ENCODE results near the gene AHNAK2.

The AHNAK2 gene

DNA sequence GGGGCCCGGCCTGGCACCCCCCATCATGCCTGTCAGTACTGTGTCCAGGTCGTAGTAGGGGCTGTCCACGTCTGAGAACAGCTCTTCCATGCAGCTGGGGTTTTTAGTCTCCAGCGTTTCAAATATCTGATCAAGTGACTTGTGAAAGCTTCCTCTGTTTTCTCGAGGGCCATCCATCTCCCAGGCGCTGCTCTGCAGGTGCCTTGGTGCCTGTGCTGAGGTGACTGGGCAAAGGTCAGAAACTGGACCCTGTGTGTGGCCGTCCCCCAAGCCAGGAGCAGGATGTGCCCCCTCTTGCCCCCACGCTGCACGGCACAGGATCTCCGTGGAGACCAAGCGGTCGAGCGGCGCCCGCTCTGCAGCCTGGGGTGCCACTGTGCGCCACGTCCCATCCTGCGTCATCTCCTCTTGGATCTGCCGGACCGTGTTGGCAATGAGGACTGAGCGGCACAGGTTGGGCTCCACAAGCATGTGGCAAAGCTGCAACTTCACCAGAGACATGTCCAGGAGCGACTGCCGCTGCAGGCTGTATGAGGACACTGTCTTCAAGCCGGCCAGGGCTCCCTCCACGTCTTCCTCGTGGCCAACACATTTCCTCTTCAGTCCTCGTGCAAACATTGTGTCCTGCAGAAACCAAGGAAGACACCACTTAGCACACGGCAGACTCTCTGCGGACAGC lies 33.3 kb upstream of the AHNAK2 start:
- Histone ChIP-seq H3K18ac (ENCODE audit: low read length) (no peak overlapping the region), H3K4ac (ENCODE audit: low read length) (no peak overlapping the region), H3K27ac (replicated peaks; ENCODE audit: low read length) (no peak overlapping the region), H2BK12ac (ENCODE audit: low read length) (no peak overlapping the region), H3K79me1 (ENCODE audit: low read depth, low read length) (peaks cover 13% of the 10 kb centered on the region), H3K9ac (ENCODE audit: low read depth, low read length, poor library complexity) (no peak overlapping the region), H3K4me2 (ENCODE audit: insufficient read depth, low read length, poor library complexity, severe bottlenecking) (no peak overlapping the region), H2AK5ac (ENCODE audit: low read depth, low read length) (no peak overlapping the region), H3K9me3 (replicated peaks in 1 of 2; ENCODE audit: control insufficient read depth in 2 of 2, insufficient read depth in 1 of 2, low read depth in 1 of 2, low read length in 2 of 2) (no peaks in the 10 kb centered on the region), H3K23ac (ENCODE audit: low read depth, low read length, poor library complexity) (peak overlapping the region; percentile 59), H4K91ac (ENCODE audit: low read depth, low read length, poor library complexity) (no peak overlapping the region), H2BK5ac (ENCODE audit: low read length) (no peak overlapping the region), H4K8ac (ENCODE audit: low read depth, low read length) (no peak overlapping the region), H2BK15ac (ENCODE audit: low read length) (no peak overlapping the region), H3K14ac (ENCODE audit: low read length) (no peak overlapping the region), H3K4me1 (ENCODE audit: control insufficient read depth in 2 of 2, insufficient read depth in 1 of 2, low read depth in 1 of 2, low read length in 2 of 2) (peaks cover 4 to 6% of the 10 kb centered on the region in 2 donors), H3K27me3 (ENCODE audit: control insufficient read depth in 3 of 3, insufficient read depth in 3 of 3, low read depth in 1 of 3, low read length in 3 of 3) (no peaks in the 10 kb centered on the region), H2AFZ (ENCODE audit: low read length) (no peak overlapping the region), H3K4me3 (ENCODE audit: low read length in 2 of 2) (no peak overlapping the region), H3K36me3 (replicated peaks in 1 of 2; ENCODE audit: control insufficient read depth in 2 of 2, insufficient read depth in 2 of 2, low read length in 2 of 2) (peaks cover 36 to 92% of the 10 kb centered on the region in 2 donors), H2BK120ac (ENCODE audit: low read depth, low read length) (no peak overlapping the region)
- no peak for DNase-seq (ENCODE audit: low spot score)
- WGBS, 2 donors (ENCODE audit: extremely low coverage in 2 of 2, insufficient read length in 2 of 2, insufficient replicate concordance in 1 of 2) = no CpG with 5 or more reads among the region's 29 CpGs

DNA sequence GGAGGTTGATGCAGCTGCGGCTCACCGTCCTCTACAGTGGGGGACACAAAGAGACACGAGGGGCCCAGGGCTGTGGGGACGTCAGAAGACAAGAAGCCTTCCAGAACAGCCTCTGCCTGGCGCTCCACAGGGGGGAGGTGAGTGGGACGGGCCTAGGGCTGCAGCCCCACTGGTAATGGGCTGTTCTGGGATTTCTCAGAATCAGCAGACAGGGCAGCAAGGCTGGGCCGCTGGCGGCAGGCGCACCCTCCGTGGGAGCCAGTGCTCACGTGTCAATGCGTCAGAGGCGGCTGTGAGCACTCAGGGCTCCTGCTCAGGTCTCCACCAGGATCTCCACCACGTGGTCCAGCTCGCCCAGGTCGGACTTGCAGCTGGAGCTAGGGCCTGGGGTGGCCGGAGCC lies 32.7 kb upstream of the AHNAK2 start:
- H3K9me3 ChIP-seq (replicated peaks in 1 of 2; ENCODE audit: control insufficient read depth in 2 of 2, insufficient read depth in 1 of 2, low read depth in 1 of 2, low read length in 2 of 2) = no peaks in the 10 kb centered on the region
- H2BK12ac ChIP-seq (ENCODE audit: low read length) = no peak overlapping the region
- no peak overlapping the region for H3K18ac ChIP-seq (ENCODE audit: low read length)
- H3K36me3 ChIP-seq (replicated peaks in 1 of 2; ENCODE audit: control insufficient read depth in 2 of 2, insufficient read depth in 2 of 2, low read length in 2 of 2) = peaks cover 36 to 92% of the 10 kb centered on the region in 2 donors
- no peak overlapping the region for H3K27ac ChIP-seq (replicated peaks; ENCODE audit: low read length)
- no peaks in the 10 kb centered on the region for H3K27me3 ChIP-seq (ENCODE audit: control insufficient read depth in 3 of 3, insufficient read depth in 3 of 3, low read depth in 1 of 3, low read length in 3 of 3)
- no peak overlapping the region for H3K14ac ChIP-seq (ENCODE audit: low read length)
- no peak overlapping the region for H3K4ac ChIP-seq (ENCODE audit: low read length)
- H3K4me2 ChIP-seq (ENCODE audit: insufficient read depth, low read length, poor library complexity, severe bottlenecking) = no peak overlapping the region
- H3K79me1 ChIP-seq (ENCODE audit: low read depth, low read length) = peaks cover 13% of the 10 kb centered on the region
- H4K8ac ChIP-seq (ENCODE audit: low read depth, low read length) = no peak overlapping the region
- H3K23ac ChIP-seq (ENCODE audit: low read depth, low read length, poor library complexity) = no peak overlapping the region
- no peak overlapping the region for H3K4me3 ChIP-seq (ENCODE audit: low read length in 2 of 2)
- H2AFZ ChIP-seq (ENCODE audit: low read length) = no peak overlapping the region
- no peak overlapping the region for H2BK15ac ChIP-seq (ENCODE audit: low read length)
- H2AK5ac ChIP-seq (ENCODE audit: low read depth, low read length) = no peak overlapping the region
- DNase-seq (ENCODE audit: low spot score) = no peak
- H4K91ac ChIP-seq (ENCODE audit: low read depth, low read length, poor library complexity) = no peak overlapping the region
- H2BK120ac ChIP-seq (ENCODE audit: low read depth, low read length) = no peak overlapping the region
- no peak overlapping the region for H3K9ac ChIP-seq (ENCODE audit: low read depth, low read length, poor library complexity)
- no peak overlapping the region for H2BK5ac ChIP-seq (ENCODE audit: low read length)
- WGBS, 2 donors (ENCODE audit: extremely low coverage in 2 of 2, insufficient read length in 2 of 2, insufficient replicate concordance in 1 of 2) = no CpG with 5 or more reads among the region's 17 CpGs
- H3K4me1 ChIP-seq (ENCODE audit: control insufficient read depth in 2 of 2, insufficient read depth in 1 of 2, low read depth in 1 of 2, low read length in 2 of 2) = peaks cover 3% of the 10 kb centered on the region in 2 donors

DNA sequence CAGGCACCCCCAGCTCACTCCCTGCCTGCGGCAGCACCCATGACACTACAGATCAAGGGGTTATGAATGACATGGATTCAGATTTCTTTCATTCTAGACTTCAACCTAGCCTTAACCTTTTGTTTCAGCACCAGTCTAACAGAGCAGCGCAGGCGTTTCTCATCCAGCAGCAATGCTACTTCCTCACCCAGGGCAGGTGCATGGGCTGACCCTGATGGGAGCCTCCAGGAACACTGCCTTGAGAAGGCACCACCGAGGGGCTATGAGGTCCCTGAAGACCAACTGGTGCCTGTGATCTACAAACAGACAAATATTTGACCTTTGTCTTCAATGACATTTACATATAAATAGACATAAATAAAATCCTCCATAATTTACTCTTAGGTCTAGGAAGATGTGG lies 31.9 kb upstream of the AHNAK2 start:
- Histone ChIP-seq H3K4me1 (ENCODE audit: control insufficient read depth in 2 of 2, insufficient read depth in 1 of 2, low read depth in 1 of 2, low read length in 2 of 2) (peaks cover 0 to under 1% of the 10 kb centered on the region in 2 donors), H4K8ac (ENCODE audit: low read depth, low read length) (no peak overlapping the region), H3K9ac (ENCODE audit: low read depth, low read length, poor library complexity) (no peak overlapping the region), H3K4me2 (ENCODE audit: insufficient read depth, low read length, poor library complexity, severe bottlenecking) (no peak overlapping the region), H3K27me3 (ENCODE audit: control insufficient read depth in 3 of 3, insufficient read depth in 3 of 3, low read depth in 1 of 3, low read length in 3 of 3) (no peaks in the 10 kb centered on the region), H2AK5ac (ENCODE audit: low read depth, low read length) (no peak overlapping the region), H3K27ac (replicated peaks; ENCODE audit: low read length) (no peak overlapping the region), H3K18ac (ENCODE audit: low read length) (no peak overlapping the region), H2BK120ac (ENCODE audit: low read depth, low read length) (no peak overlapping the region), H3K9me3 (replicated peaks in 1 of 2; ENCODE audit: control insufficient read depth in 2 of 2, insufficient read depth in 1 of 2, low read depth in 1 of 2, low read length in 2 of 2) (no peaks in the 10 kb centered on the region), H3K23ac (ENCODE audit: low read depth, low read length, poor library complexity) (no peak overlapping the region), H2BK5ac (ENCODE audit: low read length) (no peak overlapping the region), H3K4ac (ENCODE audit: low read length) (no peak overlapping the region), H3K14ac (ENCODE audit: low read length) (no peak overlapping the region), H3K4me3 (ENCODE audit: low read length in 2 of 2) (no peak overlapping the region), H2BK12ac (ENCODE audit: low read length) (no peak overlapping the region), H2BK15ac (ENCODE audit: low read length) (no peak overlapping the region), H2AFZ (ENCODE audit: low read length) (no peak overlapping the region), H3K79me1 (ENCODE audit: low read depth, low read length) (peaks cover 15% of the 10 kb centered on the region), H4K91ac (ENCODE audit: low read depth, low read length, poor library complexity) (no peak overlapping the region), H3K36me3 (replicated peaks in 1 of 2; ENCODE audit: control insufficient read depth in 2 of 2, insufficient read depth in 2 of 2, low read length in 2 of 2) (peaks cover 38 to 87% of the 10 kb centered on the region in 2 donors)
- DNase-seq (ENCODE audit: low spot score) = no peak
- no CpG with 5 or more reads among the region's 4 CpGs for WGBS, 2 donors (ENCODE audit: extremely low coverage in 2 of 2, insufficient read length in 2 of 2, insufficient replicate concordance in 1 of 2)

DNA sequence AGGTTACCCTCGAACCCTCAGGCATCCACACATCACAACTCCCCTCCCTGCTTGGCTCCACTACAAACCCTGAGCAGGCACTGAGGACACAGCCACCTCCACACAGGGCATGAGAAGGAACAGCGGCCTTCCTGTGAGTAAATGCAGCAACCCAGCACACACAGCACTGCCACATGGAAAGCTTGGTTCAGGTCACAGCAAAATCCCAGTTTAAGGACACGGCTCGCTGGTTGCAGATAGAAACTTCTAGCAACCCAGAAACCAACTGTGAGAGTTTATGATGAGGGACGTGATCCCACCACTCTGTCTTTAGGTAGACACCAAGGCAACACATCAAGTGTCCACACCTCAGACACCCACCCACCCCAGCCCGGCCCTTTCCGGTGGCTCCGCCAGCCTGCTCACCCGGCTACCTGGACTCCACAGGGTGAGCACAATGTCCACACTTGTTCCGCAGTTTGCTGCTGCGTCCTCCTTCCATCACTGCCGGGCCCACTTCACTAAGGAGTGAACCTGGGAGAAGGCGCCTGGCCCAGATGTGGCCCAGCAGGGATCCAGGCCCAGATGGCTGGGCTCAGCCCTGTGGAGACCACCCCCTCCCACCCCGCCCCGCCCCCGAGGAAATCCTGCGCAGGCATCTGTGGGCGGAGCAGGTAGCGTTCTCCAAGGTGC lies 29.6 kb upstream of the AHNAK2 start:
- no peak overlapping the region for H3K4ac ChIP-seq (ENCODE audit: low read length)
- no peak overlapping the region for H2BK12ac ChIP-seq (ENCODE audit: low read length)
- peak overlapping the region; percentile 58 for H3K23ac ChIP-seq (ENCODE audit: low read depth, low read length, poor library complexity)
- no peak overlapping the region for H2BK5ac ChIP-seq (ENCODE audit: low read length)
- no peak overlapping the region for H2BK15ac ChIP-seq (ENCODE audit: low read length)
- H3K4me2 ChIP-seq (ENCODE audit: insufficient read depth, low read length, poor library complexity, severe bottlenecking) = no peak overlapping the region
- H3K79me1 ChIP-seq (ENCODE audit: low read depth, low read length) = peaks cover 15% of the 10 kb centered on the region
- H3K9me3 ChIP-seq (replicated peaks in 1 of 2; ENCODE audit: control insufficient read depth in 2 of 2, insufficient read depth in 1 of 2, low read depth in 1 of 2, low read length in 2 of 2) = no peaks in the 10 kb centered on the region
- no peak overlapping the region for H3K27ac ChIP-seq (replicated peaks; ENCODE audit: low read length)
- H3K14ac ChIP-seq (ENCODE audit: low read length) = no peak overlapping the region
- H4K91ac ChIP-seq (ENCODE audit: low read depth, low read length, poor library complexity) = no peak overlapping the region
- no peak overlapping the region for H4K8ac ChIP-seq (ENCODE audit: low read depth, low read length)
- no peak overlapping the region for H3K9ac ChIP-seq (ENCODE audit: low read depth, low read length, poor library complexity)
- peaks cover 38 to 68% of the 10 kb centered on the region in 2 donors for H3K36me3 ChIP-seq (replicated peaks in 1 of 2; ENCODE audit: control insufficient read depth in 2 of 2, insufficient read depth in 2 of 2, low read length in 2 of 2)
- no peaks in the 10 kb centered on the region for H3K27me3 ChIP-seq (ENCODE audit: control insufficient read depth in 3 of 3, insufficient read depth in 3 of 3, low read depth in 1 of 3, low read length in 3 of 3)
- H3K18ac ChIP-seq (ENCODE audit: low read length) = no peak overlapping the region
- H2AK5ac ChIP-seq (ENCODE audit: low read depth, low read length) = no peak overlapping the region
- no peaks in the 10 kb centered on the region for H3K4me1 ChIP-seq (ENCODE audit: control insufficient read depth in 2 of 2, insufficient read depth in 1 of 2, low read depth in 1 of 2, low read length in 2 of 2)
- H2BK120ac ChIP-seq (ENCODE audit: low read depth, low read length) = no peak overlapping the region
- no peak overlapping the region for H2AFZ ChIP-seq (ENCODE audit: low read length)
- H3K4me3 ChIP-seq (ENCODE audit: low read length in 2 of 2) = peak overlapping the region in 1 of 2 donors; percentile 68
- DNase-seq (ENCODE audit: low spot score) = no peak
- no CpG with 5 or more reads among the region's 19 CpGs for WGBS, 2 donors (ENCODE audit: extremely low coverage in 2 of 2, insufficient read length in 2 of 2, insufficient replicate concordance in 1 of 2)

All from neuronal stem cell (in vitro differentiated cells).